SK-N-SH treated with all-trans-retinoic acid at 6 μM for 48 hours (cell line): ENCODE measurements around the gene ADH1A.

Source experiments
- ATAC-seq: fragments of 200-7000 bp; cut with Tn5 transposase; 3 replicates; pipeline ENCODE4 v1.9.1; 2020; ENCODE audit warnings: mild to moderate bottlenecking, moderate library complexity
- ARNTL ChIP-seq: fragments of 450-650 bp; formaldehyde crosslinking; IDR thresholded peaks from 2 replicates; pipeline ENCODE4 v1.5.0; 2020; ENCODE audit warnings: low read depth, mild to moderate bottlenecking, moderate library complexity, borderline replicate concordance
- BACH2 ChIP-seq: fragments of 250-450 bp; sonication (Bioruptor Pico); IDR thresholded peaks from 2 replicates; pipeline ENCODE4 v1.9.0; 2021; ENCODE audit warnings: mild to moderate bottlenecking, borderline replicate concordance
- CREB5 ChIP-seq: fragments of 250-450 bp; sonication (Bioruptor Pico); IDR thresholded peaks from 2 replicates; pipeline ENCODE4 v1.5.1; 2020; ENCODE audit warnings: low read depth, mild to moderate bottlenecking, moderate library complexity
- CSDC2 ChIP-seq: fragments of 250-450 bp; sonication (Bioruptor Pico); IDR thresholded peaks from 2 replicates; pipeline ENCODE4 v1.5.0; 2020; ENCODE audit warnings: mild to moderate bottlenecking, moderate library complexity
- CSRNP3 ChIP-seq: fragments of 250-450 bp; sonication (Bioruptor Pico); IDR thresholded peaks from 2 replicates; pipeline ENCODE4 v1.5.1; 2021; ENCODE audit warnings: mild to moderate bottlenecking, moderate library complexity
- GLIS3 ChIP-seq: fragments of 250-450 bp; sonication (Bioruptor Pico); IDR thresholded peaks from 2 replicates; pipeline ENCODE4 v1.5.0; 2020; ENCODE audit warnings: mild to moderate bottlenecking, moderate library complexity
- OSR1 ChIP-seq: fragments of 250-450 bp; sonication (Bioruptor Pico); IDR thresholded peaks from 2 replicates; pipeline ENCODE4 v1.8.0; 2022; ENCODE audit warnings: moderate library complexity, mild to moderate bottlenecking, inconsistent platforms
- PATZ1 ChIP-seq: fragments of 250-450 bp; sonication (Bioruptor Pico); IDR thresholded peaks from 2 replicates; pipeline ENCODE4 v1.8.0; 2020; ENCODE audit warnings: mild to moderate bottlenecking, moderate library complexity, borderline replicate concordance
- POU6F1 ChIP-seq: fragments of 250-450 bp; sonication (Bioruptor Pico); IDR thresholded peaks from 2 replicates; pipeline ENCODE4 v1.8.0; 2021; ENCODE audit warnings: low read depth, mild to moderate bottlenecking, moderate library complexity, borderline replicate concordance
- PPARA ChIP-seq: fragments of 250-450 bp; sonication (Bioruptor Pico); IDR thresholded peaks from 2 replicates; pipeline ENCODE4 v1.5.0; 2020; ENCODE audit warnings: mild to moderate bottlenecking, borderline replicate concordance
- RARB ChIP-seq: fragments of 250-450 bp; sonication (Bioruptor Pico); IDR thresholded peaks from 2 replicates; pipeline ENCODE4 v1.8.0; 2021; ENCODE audit warnings: mild to moderate bottlenecking, moderate library complexity
- SNAI2 ChIP-seq: fragments of 250-450 bp; sonication (Bioruptor Pico); IDR thresholded peaks from 2 replicates; pipeline ENCODE4 v1.5.0; 2020; ENCODE audit warnings: mild to moderate bottlenecking, moderate library complexity
- TCF4 ChIP-seq: fragments of 250-450 bp; sonication (Bioruptor Pico); IDR thresholded peaks from 2 replicates; pipeline ENCODE4 v1.8.0; 2021; ENCODE audit warnings: mild to moderate bottlenecking, moderate library complexity, borderline replicate concordance
- TOX ChIP-seq: fragments of 250-450 bp; sonication (Bioruptor Pico); IDR thresholded peaks from 2 replicates; pipeline ENCODE4 v1.8.0; 2021; ENCODE audit warnings: mild to moderate bottlenecking, moderate library complexity, borderline replicate concordance
- TSHZ2 ChIP-seq: fragments of 250-450 bp; sonication (Bioruptor Pico); IDR thresholded peaks from 2 replicates; pipeline ENCODE4 v1.5.0; 2020; ENCODE audit warnings: mild to moderate bottlenecking, moderate library complexity
- ZC3H10 ChIP-seq: fragments of 250-450 bp; sonication (Bioruptor Pico); IDR thresholded peaks from 2 replicates; pipeline ENCODE4 v1.5.1; 2021; ENCODE audit warnings: mild to moderate bottlenecking, moderate library complexity
- ZFP3 ChIP-seq: fragments of 250-450 bp; sonication (Bioruptor Pico); IDR thresholded peaks from 2 replicates; pipeline ENCODE4 v1.5.0; 2020; ENCODE audit warnings: mild to moderate bottlenecking, moderate library complexity
- ZFP30 ChIP-seq: fragments of 450-650 bp; formaldehyde crosslinking; IDR thresholded peaks from 2 replicates; pipeline ENCODE4 v1.5.0; 2022; ENCODE audit warnings: mild to moderate bottlenecking, moderate library complexity
- ZNF70 ChIP-seq: fragments of 450-650 bp; formaldehyde crosslinking; IDR thresholded peaks from 2 replicates; pipeline ENCODE4 v1.5.0; 2020; ENCODE audit warnings: mild to moderate bottlenecking, moderate library complexity

The ADH1A gene

GRCh38 chr4:99285387-99285786 is 5.4 kb downstream of the ADH1A start (continued):
- TF ChIP-seq POU6F1 (no peak), GLIS3 (CRISPR knock-in tag) (no peak), ARNTL (CRISPR knock-in tag) (no peak), ZFP3 (no peak)

- TF ChIP-seq PATZ1 (CRISPR knock-in tag) = no peak
- TF ChIP-seq OSR1 (CRISPR knock-in tag) = no peak
- no peak for TF ChIP-seq TSHZ2 (CRISPR knock-in tag)
- ATAC-seq = no peak
Measured at GRCh38 chr4:99282731-99283130, 8.1 kb downstream of the ADH1A start.

GRCh38 chr4:99281261-99281660 is 9.5 kb downstream of the ADH1A start:
- ATAC-seq = no peak
- TF ChIP-seq GLIS3 (CRISPR knock-in tag) = no peak
- no peak for TF ChIP-seq ZC3H10 (CRISPR knock-in tag)
- TF ChIP-seq TOX (CRISPR knock-in tag) = no peak
- no peak for TF ChIP-seq PPARA (CRISPR knock-in tag)
- no peak for TF ChIP-seq BACH2 (CRISPR knock-in tag)
- no peak for TF ChIP-seq TSHZ2 (CRISPR knock-in tag)
- TF ChIP-seq POU6F1 = no peak
- TF ChIP-seq SNAI2 (CRISPR knock-in tag) = no peak
- no peak for TF ChIP-seq ZFP3
- no peak for TF ChIP-seq ARNTL (CRISPR knock-in tag)
- no peak for TF ChIP-seq CREB5 (CRISPR knock-in tag)
- TF ChIP-seq CSDC2 = no peak
- no peak for TF ChIP-seq RARB
- TF ChIP-seq ZNF70 (CRISPR knock-in tag) = no peak

GRCh38 chr4:99276417-99276816 is 14.4 kb downstream of the ADH1A start:
- no peak for ATAC-seq
- TF ChIP-seq TCF4 (no peak), BACH2 (CRISPR knock-in tag) (no peak), CREB5 (CRISPR knock-in tag) (no peak), ZFP30 (CRISPR knock-in tag) (no peak), CSRNP3 (no peak), PATZ1 (CRISPR knock-in tag) (no peak), PPARA (CRISPR knock-in tag) (no peak)
